Measurements from ENCODE around the gene SMIM35. TPM values are rescaled to one million over a fixed set of nuclear protein-coding genes. Genes with fewer than 3 reads are reported as not detected.

Gene SMIM35
- total RNA-seq, 1 donor from 2014 or later, result not detected

DNA sequence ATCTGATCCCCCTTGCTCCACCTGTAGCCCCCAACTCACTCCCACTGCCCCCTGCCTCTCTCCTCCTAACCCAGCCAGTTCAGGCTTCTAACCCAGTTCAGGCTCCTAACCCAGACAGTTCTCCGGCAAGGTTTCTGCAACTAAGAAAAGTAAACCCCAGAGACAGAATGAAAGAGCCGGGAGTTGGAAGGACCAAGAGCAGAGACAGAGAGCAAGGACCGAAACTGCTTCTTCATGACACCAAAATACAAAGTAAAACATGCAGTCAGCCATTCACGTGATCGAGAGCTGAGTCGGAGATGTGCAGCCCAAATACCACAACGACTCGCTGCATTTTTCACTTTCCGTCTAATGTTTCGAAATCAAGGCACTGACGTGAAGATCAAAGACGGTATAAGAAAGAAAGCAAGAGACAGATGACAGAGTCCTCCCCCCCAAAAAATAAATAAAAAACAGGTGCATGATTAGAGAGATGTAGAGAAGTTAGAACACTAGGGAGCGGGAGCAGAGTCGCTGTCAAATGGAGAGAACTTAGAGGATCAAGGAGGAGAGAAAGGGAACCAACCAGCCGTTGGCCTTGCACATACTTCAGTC lies 99.7 kb downstream of the SMIM35 start:
- H3K27me3 ChIP-seq (ENCODE audit: control insufficient read depth, insufficient read depth, low read length), result peaks cover 19% of the 10 kb centered on the region

DNA sequence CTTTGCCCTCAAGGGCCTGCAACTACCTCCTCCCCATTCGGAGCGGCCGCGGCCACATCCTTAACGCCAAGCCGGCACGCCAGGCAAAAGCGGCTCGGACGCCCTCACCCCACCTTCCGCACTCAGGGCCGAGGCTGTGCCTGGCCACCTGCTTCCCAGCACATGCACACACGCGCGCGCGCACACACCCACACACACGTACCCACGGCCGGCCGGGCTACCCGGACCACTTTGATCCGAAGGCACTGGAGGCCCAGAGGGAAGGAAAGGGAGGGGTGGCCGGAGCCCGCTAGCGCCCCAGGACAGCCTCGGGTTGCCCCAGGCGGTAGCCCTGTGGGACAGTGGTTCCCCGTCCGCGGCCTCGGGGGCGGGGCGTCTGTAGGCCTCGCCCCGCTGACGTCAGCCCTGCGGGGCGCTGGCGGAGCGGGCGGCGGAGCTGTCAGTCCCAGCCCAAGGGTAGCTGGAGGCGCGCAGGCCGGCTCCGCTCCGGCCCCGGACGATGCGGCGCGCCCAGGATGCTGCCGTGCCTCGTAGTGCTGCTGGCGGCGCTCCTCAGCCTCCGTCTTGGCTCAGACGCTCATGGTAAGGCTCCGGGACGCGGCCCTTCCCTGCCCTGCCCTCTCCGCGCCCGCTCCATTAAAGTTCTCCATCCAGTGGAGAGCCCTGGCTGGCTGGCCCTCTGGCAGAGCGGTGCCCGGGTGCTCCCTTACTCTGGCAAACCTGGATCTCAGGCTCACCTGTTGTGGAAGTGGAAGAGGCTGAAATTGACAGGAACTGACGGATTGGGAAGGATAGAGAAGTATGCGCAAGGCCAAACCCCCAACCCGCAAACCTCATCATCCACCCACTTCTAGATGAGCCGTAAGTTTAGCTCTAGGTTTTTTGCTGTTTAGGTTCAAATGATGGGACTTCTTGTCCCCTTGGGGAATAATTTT lies 100.5 kb downstream of the SMIM35 start, which contains the start of gene IL10RA:
IL10RA (plus strand) TSS at position 442 of the 935 bp plus-strand sequence; CDS start at position 516, 74 bp downstream.
- Histone ChIP-seq H3K36me3 (ENCODE audit: control insufficient read depth, insufficient read depth, low read length) (no peaks in the 10 kb centered on the region), H3K27me3 (ENCODE audit: control insufficient read depth, insufficient read depth, low read length) (peaks cover 19% of the 10 kb centered on the region), H3K4me3 (ENCODE audit: low read depth, low read length) (peak within 1 kb of the TSS; percentile 55)
- no peak for DNase-seq (ENCODE audit: low read depth)
- TF ChIP-seq, protein P1, sequence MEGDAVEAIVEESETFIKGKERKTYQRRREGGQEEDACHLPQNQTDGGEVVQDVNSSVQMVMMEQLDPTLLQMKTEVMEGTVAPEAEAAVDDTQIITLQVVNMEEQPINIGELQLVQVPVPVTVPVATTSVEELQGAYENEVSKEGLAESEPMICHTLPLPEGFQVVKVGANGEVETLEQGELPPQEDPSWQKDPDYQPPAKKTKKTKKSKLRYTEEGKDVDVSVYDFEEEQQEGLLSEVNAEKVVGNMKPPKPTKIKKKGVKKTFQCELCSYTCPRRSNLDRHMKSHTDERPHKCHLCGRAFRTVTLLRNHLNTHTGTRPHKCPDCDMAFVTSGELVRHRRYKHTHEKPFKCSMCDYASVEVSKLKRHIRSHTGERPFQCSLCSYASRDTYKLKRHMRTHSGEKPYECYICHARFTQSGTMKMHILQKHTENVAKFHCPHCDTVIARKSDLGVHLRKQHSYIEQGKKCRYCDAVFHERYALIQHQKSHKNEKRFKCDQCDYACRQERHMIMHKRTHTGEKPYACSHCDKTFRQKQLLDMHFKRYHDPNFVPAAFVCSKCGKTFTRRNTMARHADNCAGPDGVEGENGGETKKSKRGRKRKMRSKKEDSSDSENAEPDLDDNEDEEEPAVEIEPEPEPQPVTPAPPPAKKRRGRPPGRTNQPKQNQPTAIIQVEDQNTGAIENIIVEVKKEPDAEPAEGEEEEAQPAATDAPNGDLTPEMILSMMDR (IDR thresholded peaks at IDR 0.05; ENCODE audit: insufficient read depth, low read length, poor library complexity, severe bottlenecking), result no peak

More for the DNA sequence above, 99.7 kb downstream of the SMIM35 start:
- TF ChIP-seq, protein P1 (IDR thresholded peaks at IDR 0.05; ENCODE audit: insufficient read depth, low read length, poor library complexity, severe bottlenecking), result no peak
- H3K36me3 ChIP-seq (ENCODE audit: control insufficient read depth, insufficient read depth, low read length), result no peaks in the 10 kb centered on the region
- H3K4me3 ChIP-seq (ENCODE audit: low read depth, low read length), result no peak overlapping the region
- DNase-seq (ENCODE audit: low read depth), result no peak

DNA sequence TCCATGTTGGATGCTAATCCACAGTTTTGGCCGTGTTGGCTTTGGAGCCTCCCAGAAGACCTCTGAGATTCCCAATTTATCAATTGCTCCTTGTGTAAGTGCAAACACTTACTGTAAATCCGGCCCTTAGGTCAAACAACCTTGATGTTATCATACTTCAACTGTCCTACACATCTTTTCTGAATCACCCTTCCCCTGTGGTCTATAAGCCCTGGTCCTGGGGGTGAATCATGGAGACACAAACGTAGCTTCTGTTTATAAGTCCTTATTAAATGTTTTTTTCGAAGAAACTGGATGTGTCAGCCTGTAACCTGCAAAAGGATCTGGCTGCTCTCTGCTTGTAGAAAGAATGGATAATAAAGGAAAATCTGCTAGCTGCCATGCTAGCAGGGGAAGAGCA lies 102.3 kb downstream of the SMIM35 start:
- DNase-seq (ENCODE audit: low read depth), result no peak
- peaks cover 19% of the 10 kb centered on the region for H3K27me3 ChIP-seq (ENCODE audit: control insufficient read depth, insufficient read depth, low read length)
- no peaks in the 10 kb centered on the region for H3K36me3 ChIP-seq (ENCODE audit: control insufficient read depth, insufficient read depth, low read length)
- TF ChIP-seq, protein P1 (IDR thresholded peaks at IDR 0.05; ENCODE audit: insufficient read depth, low read length, poor library complexity, severe bottlenecking), result no peak
- no peak overlapping the region for H3K4me3 ChIP-seq (ENCODE audit: low read depth, low read length)

DNA sequence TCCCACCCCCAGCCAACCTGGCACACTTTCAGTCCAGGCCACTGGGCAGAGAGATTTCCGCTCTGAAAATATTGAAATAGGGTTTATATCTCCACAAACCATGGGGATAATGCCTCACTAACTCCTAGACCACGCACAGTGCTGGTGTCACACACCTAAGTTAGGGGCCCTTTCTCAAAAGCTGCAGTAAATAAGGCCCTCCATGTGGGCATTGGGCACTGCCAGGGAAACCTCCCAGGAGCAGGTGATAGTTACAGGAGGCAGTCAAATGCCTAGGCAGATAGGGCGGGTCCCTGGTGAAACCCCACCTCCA lies 103.6 kb downstream of the SMIM35 start:
- TF ChIP-seq, protein P1 (IDR thresholded peaks at IDR 0.05; ENCODE audit: insufficient read depth, low read length, poor library complexity, severe bottlenecking), result no peak
- no peak for DNase-seq (ENCODE audit: low read depth)
- H3K4me3 ChIP-seq (ENCODE audit: low read depth, low read length), result no peak overlapping the region
- no peaks in the 10 kb centered on the region for H3K36me3 ChIP-seq (ENCODE audit: control insufficient read depth, insufficient read depth, low read length)
- peaks cover 17% of the 10 kb centered on the region for H3K27me3 ChIP-seq (ENCODE audit: control insufficient read depth, insufficient read depth, low read length)

DNA sequence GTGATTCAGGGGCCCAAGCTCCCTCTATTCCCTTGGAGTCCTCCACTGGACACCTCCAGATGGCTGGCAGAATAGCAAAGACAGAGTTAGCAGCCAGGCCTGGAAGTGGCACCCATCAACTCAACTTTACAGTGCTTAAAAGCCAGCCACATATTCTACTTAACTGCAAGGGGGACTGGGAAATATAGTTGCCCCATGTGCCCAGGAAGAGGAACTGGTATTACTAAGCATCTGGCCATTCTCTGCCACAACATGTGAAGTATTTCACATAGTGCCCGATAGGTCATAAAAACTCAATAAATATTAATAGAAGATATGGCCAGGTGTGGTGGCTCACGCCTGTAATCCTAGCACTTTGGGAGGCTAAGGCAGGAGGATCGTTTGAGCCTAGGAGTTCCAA lies 106.0 kb downstream of the SMIM35 start:
- TF ChIP-seq, protein P1 (IDR thresholded peaks at IDR 0.05; ENCODE audit: insufficient read depth, low read length, poor library complexity, severe bottlenecking), result no peak
- no peak for DNase-seq (ENCODE audit: low read depth)
- no peaks in the 10 kb centered on the region for H3K36me3 ChIP-seq (ENCODE audit: control insufficient read depth, insufficient read depth, low read length)
- no peak overlapping the region for H3K4me3 ChIP-seq (ENCODE audit: low read depth, low read length)
- H3K27me3 ChIP-seq (ENCODE audit: control insufficient read depth, insufficient read depth, low read length), result peaks cover under 1% of the 10 kb centered on the region

Data from kidney epithelial cell (primary cell).